M059J (cell line): Measurements from ENCODE around the gene OSTF1. TPM values are rescaled to one million over a fixed set of nuclear protein-coding genes. Genes with fewer than 3 reads are reported as not detected.

Experiments
- DNase-seq: peaks from one replicate; pipeline ENCODE4 v3.0.0-alpha.2; 2012; ENCODE audit warnings: low read depth
- total RNA-seq: library from RNA; depleted of rRNA; stranded (reverse); fragments of >200 nt; shearing (Covaris generic); gene quantifications from 2 replicates; pipeline ENCODE4 v1.2.3, GENCODE V29; 2014; rRNA removed

OSTF1 gene
- total RNA-seq, 1 experiment from 2014 or later = 86.9 TPM

GRCh38 chr9:75164573-75164972 is 76.3 kb downstream of the OSTF1 start:
- no peak for DNase-seq

- no peak for DNase-seq
Measured at GRCh38 chr9:75167281-75167680, 79.0 kb downstream of the OSTF1 start.

GRCh38 chr9:75168270-75169178 is 80.2 kb downstream of the OSTF1 start:
- DNase-seq = peak; percentile 70

- DNase-seq = peak; percentile 77
Measured at GRCh38 chr9:75169623-75170022, 81.3 kb downstream of the OSTF1 start.

- peak; percentile 98 for DNase-seq
Measured at GRCh38 chr9:75170898-75171360, 82.6 kb downstream of the OSTF1 start.

- DNase-seq = peak; percentile 7
Measured at GRCh38 chr9:75175395-75175794, 87.1 kb downstream of the OSTF1 start.

- no peak for DNase-seq
Measured at GRCh38 chr9:75176037-75176436, 87.7 kb downstream of the OSTF1 start.

GRCh38 chr9:75181750-75182149 is 93.4 kb downstream of the OSTF1 start:
- DNase-seq = peak; percentile 83

GRCh38 chr9:75183306-75183705 is 95.0 kb downstream of the OSTF1 start:
- no peak for DNase-seq

GRCh38 chr9:75184471-75184870 is 96.2 kb downstream of the OSTF1 start:
- peak; percentile 33 for DNase-seq

GRCh38 chr9:75185585-75186170 is 97.4 kb downstream of the OSTF1 start:
- DNase-seq = peak; percentile 64

- peak; percentile 35 for DNase-seq
Measured at GRCh38 chr9:75186767-75187380, 98.6 kb downstream of the OSTF1 start.

GRCh38 chr9:75188756-75189155 is 100.4 kb downstream of the OSTF1 start:
- DNase-seq = peak; percentile 7

- no peak for DNase-seq
Measured at GRCh38 chr9:75190762-75191161, 102.4 kb downstream of the OSTF1 start.

Other genes starting within 250 kb of the OSTF1 start
- 0.49 and 1.6 TPM in 2 replicates for gene TRPM6, start 200.6 kb upstream of the OSTF1 start, total RNA-seq
- 21.6 and 29.2 TPM in 2 replicates for gene C9orf40, start 135.6 kb upstream of the OSTF1 start, total RNA-seq
- gene CARNMT1, start 60.2 kb upstream of the OSTF1 start, total RNA-seq = 18.9 and 36.0 TPM in 2 replicates
- gene NMRK1, start 359 bp upstream of the OSTF1 start, total RNA-seq = 24.4 and 29.9 TPM in 2 replicates